OCI-LY1 (cell line): ENCODE data around the gene ST7L.

Experiments
- EZH2 ChIP-seq: fragments of 200-600 bp; sonication (generic), shearing (Covaris generic); IDR thresholded peaks from 2 replicates; pipeline ENCODE4 v1.8.0; 2017; ENCODE audit warnings: borderline replicate concordance, mixed run types, mild to moderate bottlenecking, antibody characterized with exemption, low read length, moderate library complexity, mixed read lengths
- TF ChIP-seq, protein P1 (sequence below): fragments of 200-600 bp; sonication (generic), shearing (Covaris generic); IDR thresholded peaks from 2 replicates; pipeline ENCODE4 v1.5.1; 2017; ENCODE audit warnings: mild to moderate bottlenecking, antibody characterized with exemption, low read length, moderate library complexity, mixed read lengths

DNA sequence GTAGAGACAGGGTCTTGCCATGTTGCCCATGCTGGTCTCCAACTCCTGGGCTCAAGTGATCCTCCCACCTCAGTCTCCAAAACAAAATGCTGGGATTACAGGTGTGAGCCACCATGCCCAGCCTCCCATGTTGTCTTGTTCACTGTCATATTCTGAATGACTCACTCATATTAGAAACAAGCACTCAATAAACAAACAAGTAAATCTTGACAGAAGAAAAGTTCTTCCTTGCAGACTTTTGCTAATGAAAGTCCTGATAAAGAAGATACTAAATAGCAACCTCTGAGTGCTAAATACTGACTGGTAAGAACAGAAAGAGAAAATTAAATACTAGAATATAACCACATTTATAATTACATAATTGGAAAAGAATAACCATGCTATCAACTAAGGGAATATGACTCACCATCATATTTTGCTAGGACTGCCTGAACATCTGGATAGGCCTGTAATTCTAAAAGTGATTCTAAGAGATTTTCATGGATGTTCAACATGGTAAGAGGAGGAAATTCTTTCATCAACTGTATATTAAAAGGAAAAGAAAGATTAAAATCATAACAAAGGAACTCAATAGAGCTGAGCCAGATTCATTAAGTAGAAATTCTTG lies 37.3 kb downstream of the ST7L start:
- no peak for TF ChIP-seq EZH2
- TF ChIP-seq, protein P1, sequence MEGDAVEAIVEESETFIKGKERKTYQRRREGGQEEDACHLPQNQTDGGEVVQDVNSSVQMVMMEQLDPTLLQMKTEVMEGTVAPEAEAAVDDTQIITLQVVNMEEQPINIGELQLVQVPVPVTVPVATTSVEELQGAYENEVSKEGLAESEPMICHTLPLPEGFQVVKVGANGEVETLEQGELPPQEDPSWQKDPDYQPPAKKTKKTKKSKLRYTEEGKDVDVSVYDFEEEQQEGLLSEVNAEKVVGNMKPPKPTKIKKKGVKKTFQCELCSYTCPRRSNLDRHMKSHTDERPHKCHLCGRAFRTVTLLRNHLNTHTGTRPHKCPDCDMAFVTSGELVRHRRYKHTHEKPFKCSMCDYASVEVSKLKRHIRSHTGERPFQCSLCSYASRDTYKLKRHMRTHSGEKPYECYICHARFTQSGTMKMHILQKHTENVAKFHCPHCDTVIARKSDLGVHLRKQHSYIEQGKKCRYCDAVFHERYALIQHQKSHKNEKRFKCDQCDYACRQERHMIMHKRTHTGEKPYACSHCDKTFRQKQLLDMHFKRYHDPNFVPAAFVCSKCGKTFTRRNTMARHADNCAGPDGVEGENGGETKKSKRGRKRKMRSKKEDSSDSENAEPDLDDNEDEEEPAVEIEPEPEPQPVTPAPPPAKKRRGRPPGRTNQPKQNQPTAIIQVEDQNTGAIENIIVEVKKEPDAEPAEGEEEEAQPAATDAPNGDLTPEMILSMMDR, result no peak
